GM19328 (cell line): Measurements from ENCODE around the gene NOP14.
"Not testable (repeated sequence)": the region's sequence is repeated elsewhere in the genome, so short reads cannot be mapped to it uniquely, and the experiment has no call there.

ENCODE experiments used
- ATAC-seq: cut with Tn5 transposase; IDR thresholded peaks from one replicate; pipeline ENCODE4 v1.9.1; 2021; ENCODE audit warnings: mild to moderate bottlenecking, moderate library complexity; ENCODE audit not compliant: unreplicated experiment

Gene NOP14

DNA sequence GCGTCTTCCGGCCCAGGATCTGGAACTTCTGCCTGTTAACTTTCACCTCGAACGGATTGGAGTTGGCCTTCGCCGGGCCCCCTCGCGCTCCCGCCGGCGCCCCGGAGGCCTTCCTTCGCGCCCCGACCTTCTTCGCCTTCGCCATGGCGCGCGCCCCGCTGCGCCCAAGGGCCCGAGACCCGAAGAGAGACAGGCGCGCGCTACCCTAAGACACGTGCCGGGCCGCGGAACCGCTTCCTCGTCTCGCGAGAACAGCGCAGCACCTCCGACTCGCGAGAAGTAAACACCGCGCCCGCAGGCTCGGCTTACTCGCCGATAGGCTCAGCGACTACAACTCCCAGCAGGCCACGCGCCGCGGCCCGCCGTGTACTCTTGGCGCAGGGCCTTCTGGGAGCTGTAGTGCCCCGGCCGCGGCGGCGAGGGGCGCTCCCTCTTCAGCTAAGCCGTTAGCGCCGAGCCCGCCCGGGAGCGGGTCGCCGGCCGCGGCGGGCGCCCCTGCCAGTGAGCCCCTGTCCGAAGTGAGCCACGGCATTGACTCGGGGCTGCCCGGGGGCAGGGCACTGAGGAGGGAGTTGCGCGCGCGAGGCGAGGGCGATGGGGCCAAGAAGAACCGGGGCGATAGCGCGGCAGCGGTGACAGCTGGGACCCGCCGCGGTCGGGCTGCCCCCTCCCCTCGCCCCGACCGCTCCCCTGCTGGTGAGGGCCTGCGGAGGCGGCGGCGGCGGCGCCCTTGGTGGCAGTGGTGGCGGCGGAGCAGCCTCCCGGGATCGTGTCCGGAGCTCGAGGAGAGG is at the start of gene NOP14, which contains the start of gene GRK4:
Gene NOP14 (minus strand): TSS at position 232 of the 791 bp plus-strand sequence. CDS start 87 bp downstream, at position 145.
Gene GRK4 (plus strand): TSS at position 397 of the 791 bp plus-strand sequence. CDS start 500 bp downstream, outside the sequence.
- ATAC-seq: peak; percentile 85

DNA sequence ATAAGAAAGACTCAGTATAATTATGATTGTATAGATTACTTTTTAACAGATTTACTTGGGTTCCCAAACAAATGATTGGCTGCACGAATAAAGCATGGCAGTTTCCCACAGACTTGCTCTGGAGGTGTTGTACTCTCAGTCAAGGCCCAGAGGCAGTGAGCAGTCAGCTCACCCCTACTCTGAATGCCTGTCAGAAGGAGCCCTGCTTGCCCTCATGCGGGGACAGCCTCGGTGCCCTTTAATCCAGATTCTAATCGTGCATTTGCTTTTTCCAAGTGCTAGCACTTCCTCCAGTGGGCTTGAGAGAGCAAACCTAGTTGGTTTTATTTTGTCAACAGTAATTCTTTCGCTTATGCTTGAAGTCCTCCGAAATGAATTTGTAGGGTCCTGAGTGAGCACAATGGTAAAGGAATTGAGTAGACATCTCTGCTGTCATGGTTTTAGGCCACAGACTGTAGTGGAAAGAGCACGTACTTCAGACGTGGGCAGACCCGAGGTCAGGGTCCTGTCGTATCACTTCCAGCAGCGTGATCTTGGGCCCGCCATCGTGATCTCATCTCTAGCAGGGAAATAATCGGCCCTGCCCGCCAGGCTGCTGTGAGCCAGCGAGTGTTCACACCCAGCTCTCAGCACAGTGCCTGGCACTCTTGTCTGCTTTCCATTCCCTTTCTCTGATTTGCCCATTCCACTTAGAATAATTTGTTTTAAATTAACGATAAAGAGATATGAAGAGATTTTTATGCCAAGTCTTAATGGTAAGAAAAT is 48.4 kb upstream of the NOP14 start:
- no peak for ATAC-seq

DNA sequence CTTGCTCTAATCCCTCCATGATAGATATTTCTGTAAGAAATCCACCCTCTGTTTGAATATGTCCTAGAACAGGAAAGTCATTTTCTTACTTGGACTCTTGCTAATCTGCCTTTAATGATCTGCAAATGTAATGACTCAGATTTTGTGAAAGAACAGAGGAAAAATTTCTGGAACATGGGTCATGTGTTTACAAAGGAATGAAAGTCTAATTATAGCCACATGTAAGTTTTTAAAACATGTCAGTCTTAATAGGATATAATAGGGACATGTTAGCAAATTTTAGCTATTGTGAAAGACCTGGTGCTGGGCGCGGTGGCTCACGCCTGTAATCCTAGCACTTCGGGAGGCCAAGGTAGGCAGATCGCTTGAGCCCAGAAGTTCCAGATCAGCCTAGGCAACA is 47.8 kb upstream of the NOP14 start:
- ATAC-seq: no peak

DNA sequence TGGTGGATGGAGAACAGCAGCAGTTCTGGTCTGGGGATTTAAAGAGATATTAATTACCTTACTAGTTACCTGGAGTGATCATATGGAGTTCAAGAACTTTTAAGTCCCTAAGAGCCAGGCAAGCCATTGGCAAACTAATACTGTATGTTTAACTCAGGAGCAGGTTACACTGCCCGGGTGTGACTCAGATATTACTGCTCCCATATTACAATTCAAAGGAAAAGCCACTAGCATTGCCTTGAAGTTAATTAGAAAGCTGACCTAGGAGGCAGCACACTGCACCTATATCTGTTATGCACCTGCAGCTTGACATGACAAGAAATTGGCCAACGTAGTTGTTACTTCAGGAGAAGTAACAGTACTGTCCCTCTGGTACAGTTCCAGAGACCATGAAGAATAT is 47.4 kb upstream of the NOP14 start:
- ATAC-seq: no peak

DNA sequence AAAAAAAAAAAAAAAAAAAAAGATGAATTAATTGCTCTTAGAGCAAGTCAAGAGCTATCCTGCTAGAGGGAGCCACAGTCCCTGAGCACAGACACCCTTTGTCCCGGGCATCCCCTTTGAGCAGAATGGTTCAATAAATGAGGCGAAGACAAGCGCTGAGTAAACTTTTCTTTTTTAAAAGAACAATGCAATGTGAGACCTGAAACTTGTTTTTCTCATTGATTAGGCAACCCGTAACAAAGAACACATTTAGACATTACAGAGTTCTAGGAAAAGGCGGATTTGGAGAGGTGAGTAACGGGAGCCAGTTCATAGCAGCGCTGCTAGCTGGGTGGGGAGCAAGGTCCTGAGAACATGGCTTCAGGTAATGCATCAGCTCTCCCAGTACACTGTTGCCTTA is 46.2 kb upstream of the NOP14 start:
- no peak for ATAC-seq

DNA sequence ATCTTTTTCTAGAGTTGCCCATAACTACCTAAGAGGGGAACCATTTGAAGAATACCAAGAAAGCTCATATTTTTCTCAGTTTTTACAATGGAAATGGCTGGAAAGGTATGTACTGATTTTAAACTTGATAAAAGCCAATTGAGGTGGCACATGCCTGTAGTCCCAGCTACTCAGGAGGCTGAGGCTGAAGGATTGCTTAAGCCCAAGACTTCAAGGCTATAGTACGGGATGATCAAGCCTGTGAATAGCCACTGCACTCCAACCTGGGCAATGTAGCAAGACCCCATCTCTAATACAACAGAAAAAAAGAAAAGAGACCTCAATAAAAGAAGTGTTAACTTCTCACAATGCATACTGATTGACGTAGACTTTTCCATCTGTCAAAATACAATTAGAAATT is 44.5 kb upstream of the NOP14 start:
- ATAC-seq: no peak

DNA sequence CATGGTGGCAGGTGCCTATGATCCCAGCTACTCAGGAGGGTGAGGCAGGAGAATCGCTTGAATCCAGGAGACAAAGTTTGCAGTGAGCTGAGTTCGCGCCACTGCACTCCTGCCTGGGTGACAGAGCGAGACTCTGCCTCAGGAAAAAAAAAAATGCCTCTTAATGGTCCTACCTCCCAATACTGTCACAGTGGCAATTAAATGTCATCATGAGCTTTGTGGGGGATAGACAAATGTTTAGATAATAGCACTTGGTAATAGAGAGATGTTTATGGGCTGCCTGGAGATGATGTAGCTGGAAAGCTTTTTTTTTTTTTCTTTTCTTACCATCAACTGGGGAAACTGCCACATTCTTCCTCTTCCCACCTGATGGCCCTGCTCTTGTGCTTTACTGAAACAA is 33.2 kb upstream of the NOP14 start:
- no peak for ATAC-seq

DNA sequence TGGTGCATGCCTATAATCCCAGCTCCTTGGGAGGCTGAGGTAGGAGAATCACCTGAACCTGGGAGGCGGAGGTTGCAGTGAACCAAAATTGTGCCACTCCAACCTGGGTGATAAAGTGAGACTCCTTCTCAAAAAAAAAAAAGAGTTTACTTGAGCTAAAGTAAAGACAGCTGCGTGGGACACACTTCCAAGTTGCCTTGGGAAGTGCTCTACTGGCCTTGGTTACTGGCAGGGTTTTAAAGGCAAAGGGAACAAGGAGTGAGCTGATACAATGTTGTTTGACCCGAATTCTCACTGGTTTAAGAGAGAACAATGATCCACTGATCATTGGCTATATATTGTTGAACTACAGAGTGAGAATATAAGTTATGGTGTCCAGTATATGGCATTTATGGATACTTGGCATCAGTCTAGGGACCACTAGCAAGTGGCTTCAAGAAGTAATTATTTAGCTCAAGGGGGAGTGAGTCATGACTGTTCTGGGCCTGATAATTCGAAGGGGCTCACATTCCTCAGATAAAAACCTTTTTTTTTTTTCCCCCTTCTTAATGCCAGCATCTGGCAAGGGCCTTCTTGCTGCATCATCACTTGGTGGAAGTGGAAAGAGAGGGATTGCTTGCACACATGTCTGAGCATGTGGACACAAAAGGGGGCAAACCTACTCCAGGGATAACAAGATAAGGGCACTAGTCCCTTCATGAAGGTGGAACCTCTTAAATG is 32.5 kb upstream of the NOP14 start:
- no peak for ATAC-seq

DNA sequence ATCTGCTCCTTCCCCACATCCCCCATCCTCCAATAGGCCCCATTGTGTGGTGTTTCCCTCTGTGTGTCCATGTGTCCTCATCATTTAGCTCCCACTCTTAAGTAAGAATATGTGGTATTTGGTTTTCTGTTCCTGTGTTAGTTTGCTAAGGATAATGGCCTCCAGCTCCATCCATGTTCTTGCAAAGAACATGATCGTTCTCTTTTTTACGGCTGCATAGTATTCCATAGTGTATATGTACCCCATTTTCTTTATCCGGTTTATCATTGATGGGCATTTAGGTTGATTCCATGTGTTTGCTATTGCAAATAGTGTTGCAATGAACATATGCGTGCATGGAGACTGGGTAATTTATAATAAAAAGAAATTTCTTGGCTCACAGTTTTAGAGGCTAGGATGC is 31.7 kb upstream of the NOP14 start:
- ATAC-seq: no peak

DNA sequence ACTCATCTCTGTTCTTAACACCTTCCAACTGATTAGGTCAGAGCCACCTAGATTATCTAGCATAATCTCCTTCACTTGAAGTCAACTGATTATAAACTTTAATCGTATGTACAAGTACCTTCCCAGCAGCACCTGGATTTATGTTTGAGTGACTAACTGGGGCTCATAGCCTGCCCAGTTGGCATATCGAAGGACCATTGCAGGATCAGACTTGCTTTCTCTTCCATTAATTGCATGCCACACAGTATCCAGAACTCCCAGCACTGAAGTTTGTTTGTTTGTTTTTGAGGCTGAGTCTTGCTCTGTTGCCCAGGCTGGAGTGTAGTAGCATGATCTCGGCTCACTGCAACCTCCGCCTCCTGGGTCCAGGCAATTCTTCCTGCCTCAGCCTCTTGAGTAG is 28.0 kb upstream of the NOP14 start:
- no peak for ATAC-seq

DNA sequence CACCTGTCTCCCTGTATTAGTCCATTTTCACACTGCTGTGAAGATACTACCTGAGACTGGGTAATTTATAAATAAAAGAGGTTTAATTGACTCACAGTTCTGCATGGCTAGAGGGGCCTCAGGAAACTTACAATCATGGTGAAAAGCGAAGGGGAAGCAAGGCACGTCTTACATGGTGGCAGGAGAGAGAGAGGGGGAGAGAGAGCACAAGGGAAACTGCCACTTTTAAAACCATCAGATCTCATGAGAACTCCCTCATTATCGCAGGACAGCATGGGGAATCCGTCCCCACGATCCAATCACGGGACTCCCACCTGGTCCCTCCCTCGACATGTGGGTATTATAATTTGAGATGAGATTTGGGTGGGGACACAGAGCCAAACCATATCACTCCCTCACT is 20.5 kb upstream of the NOP14 start:
- ATAC-seq: not testable (repeated sequence)

DNA sequence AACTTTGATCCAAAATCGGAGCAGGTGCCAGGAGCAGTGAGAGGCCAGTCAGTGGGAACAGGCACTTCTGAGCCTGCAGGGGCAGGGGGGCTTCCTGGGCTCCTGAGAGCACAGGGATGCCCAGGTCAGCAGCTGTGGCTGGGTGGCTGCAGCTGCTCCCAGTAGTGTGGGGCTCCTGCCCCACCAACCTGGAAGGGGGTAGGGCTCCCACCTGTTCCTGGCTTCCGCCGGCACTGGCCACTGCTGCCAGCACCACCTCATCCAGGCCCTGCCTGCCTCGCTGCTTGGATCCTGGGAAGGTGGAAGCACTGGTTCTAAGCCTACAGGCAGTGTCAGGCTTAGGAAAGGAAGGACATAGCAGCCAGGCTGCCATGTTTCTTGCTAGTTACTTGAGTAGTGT is 18.8 kb upstream of the NOP14 start:
- ATAC-seq: no peak

DNA sequence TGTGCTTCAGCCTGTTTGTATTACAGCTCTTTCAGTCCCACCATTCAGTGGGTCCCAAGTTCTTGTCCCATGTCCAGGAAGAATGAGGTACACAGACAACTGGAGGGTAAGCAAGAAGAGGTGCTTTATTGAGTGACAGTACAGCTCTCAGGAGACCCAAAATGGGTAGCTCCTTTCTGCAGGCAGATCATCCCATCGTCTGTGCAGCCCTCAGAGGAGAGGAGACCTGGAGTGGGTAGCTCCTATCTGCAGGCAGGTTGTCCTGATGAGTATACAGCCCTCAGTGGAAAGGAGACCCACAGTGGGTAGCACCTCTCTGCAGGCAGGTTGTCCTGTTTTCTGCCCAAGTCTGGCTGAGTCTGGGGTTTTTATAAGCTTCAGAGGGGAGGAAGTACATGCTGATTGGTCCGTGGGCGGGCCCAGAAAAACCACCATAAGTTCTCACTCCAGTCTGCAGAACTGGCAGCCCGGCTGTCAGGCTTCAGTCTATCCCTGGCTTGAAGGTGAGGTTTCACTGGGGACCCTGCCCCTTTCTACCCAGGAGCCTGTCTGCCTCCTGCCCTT is 18.1 kb upstream of the NOP14 start:
- ATAC-seq: no peak

DNA sequence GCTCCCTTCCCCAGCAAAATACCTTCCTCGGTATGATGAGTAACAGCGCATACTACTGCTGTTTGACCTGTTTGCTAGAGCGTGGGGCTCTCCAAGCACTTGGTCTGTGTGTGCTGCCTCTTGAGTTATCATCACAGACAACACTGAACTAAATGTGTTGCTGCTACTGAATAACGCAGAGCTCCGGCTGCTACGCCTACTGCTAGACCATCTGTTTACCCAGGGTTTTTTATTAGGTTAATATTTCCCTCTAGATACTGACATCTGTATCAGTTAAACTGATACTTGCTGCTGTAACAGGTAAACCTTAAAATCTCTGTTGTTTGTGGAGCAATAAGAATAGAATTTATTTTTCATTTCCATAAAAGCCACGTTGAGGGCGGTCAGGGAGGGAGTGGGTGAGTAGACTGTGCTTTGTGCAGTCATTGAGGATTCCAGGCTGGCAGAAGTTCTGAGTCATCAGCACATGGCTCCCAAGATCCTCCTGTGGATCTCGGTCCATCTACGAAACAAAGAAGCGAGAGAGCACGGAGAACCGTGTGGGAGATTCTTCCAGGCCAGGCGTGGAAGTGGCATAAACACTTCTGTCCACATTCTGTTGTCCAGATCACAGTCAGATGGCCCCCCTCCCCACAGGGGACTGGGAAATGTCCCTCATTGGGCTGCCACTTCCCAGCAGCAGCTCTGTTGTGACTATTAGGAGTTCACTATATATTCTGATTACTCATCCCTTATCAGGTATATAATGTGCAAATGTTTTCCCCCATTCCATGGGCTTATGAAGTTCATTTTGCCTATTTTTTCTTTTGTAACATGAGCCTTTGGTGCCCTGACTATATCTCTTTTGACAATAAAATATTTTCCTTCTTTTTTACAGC is 14.2 kb upstream of the NOP14 start:
- no peak for ATAC-seq

DNA sequence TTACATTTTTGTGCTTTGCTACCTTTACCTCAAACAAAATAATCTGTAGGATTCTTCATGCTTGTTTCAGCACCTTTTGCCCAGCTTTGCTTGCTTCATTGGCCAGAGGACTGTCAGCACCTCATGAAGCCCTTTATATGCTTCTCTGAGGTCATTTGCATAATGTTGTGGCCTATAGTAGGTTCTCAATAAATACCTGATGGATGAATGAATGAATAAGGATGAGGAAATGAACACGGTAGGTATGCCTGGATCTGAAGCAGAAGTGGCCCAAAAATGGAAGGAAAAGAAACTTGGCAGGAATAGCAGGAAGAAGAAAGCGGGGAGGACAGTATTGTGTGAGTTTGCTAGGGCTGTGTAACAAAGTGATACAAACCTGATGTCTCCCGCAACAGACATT is 8.1 kb upstream of the NOP14 start:
- ATAC-seq: no peak

DNA sequence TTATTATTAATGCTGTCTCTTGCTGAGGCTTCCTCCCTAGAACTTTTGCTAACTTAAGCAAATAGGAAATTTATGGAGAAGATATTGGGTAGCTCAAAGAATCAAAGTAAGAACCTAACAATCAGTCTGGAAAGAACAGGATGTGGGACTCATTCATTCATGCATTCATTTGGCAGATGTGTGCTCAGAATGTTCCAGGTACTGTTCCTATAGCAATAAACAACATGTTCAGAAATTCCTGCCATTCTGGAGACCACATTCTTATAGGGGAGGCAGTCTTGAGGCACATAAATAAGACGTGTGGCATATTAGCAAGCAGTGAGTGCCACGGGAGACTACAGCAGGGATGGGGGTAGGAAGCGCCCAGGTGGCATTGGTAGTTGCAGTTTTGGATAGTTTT is 5.2 kb upstream of the NOP14 start:
- ATAC-seq: no peak

DNA sequence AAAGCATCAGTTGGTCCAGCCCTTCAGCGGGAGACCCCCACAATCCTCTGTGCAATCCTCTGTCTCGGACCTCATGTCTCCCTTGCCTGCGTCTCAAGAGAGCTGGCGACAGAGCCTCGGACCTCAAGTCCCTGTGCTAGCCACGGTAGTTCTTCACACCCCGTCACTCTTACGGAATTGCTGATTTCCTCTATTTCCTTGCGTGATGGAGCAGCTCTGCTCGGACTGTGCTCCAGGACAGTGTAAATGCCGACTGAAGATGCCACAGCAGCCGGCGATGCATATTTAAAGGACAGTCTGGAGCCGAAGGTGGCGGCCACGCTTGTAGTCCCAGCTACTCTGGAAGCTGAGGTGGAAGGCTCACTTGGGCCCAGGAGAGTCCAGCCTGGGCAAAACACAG is 2.1 kb upstream of the NOP14 start:
- ATAC-seq: no peak

DNA sequence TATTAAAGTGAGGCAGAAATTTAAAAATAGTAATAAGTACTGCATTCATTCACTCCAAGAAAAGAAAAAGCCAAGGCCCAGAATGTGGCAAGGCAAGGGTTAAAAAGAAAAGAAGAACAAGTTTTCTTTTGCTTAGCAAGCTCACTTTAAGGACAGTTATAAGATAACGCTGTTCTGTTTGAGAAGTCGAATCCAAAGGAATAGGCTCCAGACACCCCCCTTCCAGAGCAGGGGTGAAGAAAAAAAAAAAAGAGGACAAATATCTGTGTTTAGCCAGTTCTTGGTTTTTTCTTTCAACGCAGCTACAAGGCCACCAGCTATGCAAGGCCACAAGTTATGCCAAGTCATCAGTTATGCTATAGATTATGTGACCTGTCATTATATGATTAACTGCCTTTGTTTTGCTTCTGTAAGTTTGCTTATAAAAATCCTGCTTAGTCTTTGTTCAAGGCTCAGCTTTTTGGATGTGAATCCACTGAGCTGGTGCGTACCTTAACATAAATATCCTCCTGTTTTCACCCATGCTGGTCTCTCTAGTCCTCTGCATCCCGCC is 1.6 kb upstream of the NOP14 start:
- no peak for ATAC-seq

DNA sequence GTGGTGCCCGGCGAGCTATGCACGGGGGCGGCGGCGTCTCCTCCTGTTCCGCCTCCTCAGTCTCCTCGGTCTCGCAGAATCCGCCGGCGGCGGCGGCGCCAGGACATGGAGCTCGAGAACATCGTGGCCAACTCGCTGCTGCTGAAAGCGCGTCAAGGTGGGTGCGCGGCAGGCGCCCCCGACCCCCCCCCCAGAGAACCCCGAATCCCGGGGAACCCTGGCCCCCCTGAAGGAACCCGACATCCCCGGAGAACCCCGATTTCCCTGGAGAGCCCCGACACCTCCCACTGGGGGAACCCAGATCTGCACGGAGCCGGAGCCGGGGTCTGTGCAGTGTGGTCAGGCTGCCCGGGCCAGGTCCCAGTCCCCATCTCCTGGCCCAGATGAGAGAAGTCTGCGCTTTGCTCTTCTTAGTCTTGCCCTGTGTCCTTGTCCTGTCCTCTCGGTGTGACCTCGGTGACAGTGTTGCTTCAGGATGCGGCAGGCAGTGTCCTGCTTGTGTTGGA is 813 bp upstream of the NOP14 start:
- ATAC-seq: peak; percentile 33
